AG10803 (cell line): ENCODE data around the gene PDE9A.

ENCODE experiments used
- DNase-seq: peaks from one replicate; pipeline ENCODE4 v3.0.0; 2010; ENCODE audit warnings: low read depth
- H3K4me3 ChIP-seq: 2 replicates; pipeline ENCODE4 v1.5.1; 2011; ENCODE audit warnings: mild to moderate bottlenecking, low read length, control low read depth
- TF ChIP-seq, protein P1 (sequence below): conservative IDR thresholded peaks from 2 replicates; pipeline ENCODE4 v1.5.1; 2011; ENCODE audit warnings: mild to moderate bottlenecking, low read length, control low read depth, inconsistent platforms

PDE9A gene

DNA sequence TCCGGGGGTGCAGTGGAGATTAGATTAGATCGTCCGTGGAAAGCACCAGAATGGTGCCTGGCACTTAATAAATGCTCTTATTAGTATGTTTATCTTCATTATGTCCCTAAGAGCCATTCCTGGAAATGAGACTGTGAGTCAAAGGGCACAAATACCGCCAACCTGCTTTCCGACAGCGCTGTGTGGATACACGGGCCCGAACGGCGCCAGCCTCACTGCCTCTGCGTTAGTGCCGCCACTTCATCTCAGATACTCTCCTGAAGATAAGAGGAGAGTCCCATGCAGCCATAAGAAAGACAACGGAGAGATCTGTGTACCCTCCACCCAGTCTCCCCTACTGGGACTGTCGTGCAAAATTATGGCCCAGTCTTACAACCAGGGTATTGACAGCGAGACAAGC lies 22.0 kb downstream of the PDE9A start:
- no peak for DNase-seq
- H3K4me3 ChIP-seq, result no peak overlapping the region
- TF ChIP-seq, protein P1, sequence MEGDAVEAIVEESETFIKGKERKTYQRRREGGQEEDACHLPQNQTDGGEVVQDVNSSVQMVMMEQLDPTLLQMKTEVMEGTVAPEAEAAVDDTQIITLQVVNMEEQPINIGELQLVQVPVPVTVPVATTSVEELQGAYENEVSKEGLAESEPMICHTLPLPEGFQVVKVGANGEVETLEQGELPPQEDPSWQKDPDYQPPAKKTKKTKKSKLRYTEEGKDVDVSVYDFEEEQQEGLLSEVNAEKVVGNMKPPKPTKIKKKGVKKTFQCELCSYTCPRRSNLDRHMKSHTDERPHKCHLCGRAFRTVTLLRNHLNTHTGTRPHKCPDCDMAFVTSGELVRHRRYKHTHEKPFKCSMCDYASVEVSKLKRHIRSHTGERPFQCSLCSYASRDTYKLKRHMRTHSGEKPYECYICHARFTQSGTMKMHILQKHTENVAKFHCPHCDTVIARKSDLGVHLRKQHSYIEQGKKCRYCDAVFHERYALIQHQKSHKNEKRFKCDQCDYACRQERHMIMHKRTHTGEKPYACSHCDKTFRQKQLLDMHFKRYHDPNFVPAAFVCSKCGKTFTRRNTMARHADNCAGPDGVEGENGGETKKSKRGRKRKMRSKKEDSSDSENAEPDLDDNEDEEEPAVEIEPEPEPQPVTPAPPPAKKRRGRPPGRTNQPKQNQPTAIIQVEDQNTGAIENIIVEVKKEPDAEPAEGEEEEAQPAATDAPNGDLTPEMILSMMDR, result no peak

DNA sequence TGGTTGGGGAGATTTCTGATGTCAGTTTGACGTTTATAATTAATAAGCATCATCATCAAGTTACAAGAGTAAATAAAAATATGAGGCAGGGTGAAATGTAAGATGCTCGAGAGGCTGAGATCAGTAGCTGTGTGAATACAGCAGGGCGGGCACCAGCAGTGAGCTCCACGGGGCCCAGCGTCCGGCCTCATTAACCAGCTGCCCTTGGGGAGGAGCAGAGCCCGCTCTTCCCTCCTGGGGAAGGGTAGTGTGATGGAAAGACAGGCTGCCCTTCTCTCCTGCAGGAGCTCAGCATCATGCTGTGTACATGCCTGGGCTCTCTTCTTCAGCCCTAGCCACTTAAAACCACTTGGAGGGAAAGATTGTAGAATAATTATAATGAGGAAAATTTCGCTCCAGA lies 23.4 kb downstream of the PDE9A start:
- DNase-seq, result no peak
- TF ChIP-seq, protein P1, result no peak
- H3K4me3 ChIP-seq, result no peak overlapping the region

DNA sequence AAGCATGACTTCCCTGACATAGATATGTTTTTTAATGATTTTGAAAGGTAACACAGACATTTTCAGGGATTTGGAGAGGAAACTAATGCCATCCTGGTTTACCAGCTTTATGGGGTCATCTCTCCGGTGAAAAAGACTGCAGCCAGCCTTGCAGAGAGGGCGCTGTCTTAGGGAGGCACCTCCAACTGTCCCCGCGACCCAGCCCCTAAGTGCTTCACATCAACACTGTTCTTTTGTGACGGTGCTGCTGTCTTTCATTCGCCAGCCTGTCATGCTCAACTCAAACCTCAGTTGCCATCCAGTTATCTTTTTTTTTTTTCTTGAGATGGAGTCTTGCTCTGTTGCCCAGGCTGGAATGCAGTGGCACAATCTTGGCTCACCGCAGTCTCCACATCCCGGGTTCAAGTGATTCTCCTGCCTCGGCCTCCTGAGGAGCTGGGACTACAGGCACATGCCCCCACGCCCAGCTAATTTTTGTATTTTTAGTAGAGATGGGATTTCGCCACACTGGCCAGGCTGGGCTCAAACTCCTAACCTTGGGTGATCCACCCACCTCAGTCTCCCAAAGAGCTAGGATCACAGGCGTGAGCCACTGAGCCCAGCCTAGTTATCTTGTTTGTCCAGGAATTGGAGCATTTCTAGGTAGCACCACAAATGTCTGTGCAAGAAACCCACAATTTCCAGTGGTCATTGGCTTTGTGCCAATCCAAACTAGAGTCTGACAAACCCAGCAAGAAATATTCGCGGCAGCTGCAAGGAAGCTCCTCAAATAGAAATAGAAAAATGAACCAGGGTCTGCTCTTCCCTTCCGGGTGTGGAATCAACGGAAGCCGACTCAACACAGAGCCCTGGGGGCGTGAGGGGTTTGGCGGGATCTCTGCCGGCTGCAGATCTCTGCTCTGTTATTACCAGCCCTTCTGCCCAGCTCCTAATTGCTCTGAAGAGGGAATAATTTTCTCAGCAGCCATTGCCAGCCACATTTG lies 24.2 kb downstream of the PDE9A start:
- H3K4me3 ChIP-seq, result no peak overlapping the region
- TF ChIP-seq, protein P1, result no peak
- no peak for DNase-seq

DNA sequence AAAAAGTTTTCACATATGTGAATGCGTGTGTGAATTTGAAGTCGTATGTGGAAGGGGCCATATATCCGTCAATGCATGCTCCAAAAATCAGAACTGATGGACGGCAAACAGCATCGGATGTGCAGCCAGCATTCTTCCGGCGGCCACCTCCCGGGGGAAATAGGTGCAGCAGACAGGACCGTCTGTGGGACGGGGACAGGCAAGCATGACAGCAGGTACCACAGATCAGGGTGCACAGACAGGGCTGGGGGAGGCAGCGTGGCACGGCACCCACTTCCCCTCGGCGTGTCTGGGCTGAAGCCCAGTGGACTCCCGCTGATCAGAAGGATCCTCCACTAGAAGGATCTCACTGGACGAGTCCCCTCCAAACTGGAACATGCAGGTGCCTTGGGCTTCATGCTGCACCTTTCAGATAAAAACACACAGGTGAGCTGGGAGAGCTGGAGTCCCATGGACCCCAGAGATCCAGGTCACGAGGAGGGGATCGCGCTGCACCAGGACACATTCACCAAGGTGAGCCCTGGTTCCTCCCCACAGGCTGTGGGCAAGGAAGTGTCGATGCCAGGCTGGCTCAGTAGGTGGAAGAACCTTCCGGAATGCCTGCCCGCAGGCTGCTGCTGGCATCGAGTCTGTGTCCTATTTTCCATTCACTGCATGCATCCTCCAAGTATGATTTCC lies 25.3 kb downstream of the PDE9A start:
- no peak overlapping the region for H3K4me3 ChIP-seq
- no peak for DNase-seq
- TF ChIP-seq, protein P1, result no peak

DNA sequence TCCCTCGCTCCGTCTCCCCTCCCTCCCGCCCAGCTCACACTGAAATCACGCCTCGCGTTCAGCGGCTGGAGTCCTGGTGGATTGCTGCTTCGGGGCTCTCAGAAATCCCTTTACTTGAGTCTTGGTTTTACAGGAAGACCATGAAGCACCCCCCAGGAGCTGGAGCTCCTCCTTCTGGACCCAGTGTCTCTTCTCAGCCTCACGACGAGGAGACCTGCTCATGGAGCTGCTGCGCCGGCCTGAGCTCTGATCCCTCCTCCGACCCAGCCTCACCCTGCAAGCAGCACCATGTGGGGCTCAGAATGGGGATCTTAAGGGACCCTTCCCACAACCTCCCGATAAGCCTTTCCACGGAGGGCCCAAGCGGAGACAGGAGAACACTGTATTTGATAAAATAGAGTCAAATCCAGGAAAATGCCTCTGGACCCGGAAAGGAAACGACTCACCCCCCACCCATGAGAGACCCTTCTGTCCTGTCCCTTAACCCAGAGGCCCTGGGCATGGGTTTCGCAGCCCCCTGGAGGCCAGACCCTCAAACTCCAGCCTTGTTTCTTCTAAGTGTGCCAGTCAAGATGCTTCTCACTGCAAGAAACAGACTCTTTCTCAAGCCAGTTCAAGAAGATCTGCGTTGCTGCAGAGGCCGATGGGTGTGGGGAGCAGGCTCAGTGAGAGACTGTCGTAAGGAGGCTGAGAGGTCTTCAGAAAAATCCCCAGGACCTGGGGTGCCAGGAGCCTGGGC lies 26.1 kb downstream of the PDE9A start:
- TF ChIP-seq, protein P1, result no peak

DNA sequence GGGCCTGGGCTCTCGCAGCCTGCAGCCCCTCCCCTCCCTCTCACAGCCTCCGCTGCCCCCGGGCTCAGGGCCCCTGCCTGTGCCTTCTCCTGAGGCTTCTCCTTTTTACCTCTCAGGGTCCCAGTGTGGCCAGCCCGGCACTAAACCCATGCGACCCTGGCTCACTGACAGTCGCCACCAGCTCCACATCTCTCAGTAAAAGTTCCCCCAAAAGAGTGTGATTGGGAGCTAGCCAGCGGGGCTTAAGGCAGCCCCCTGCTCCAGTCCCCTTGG lies 26.6 kb downstream of the PDE9A start:
- TF ChIP-seq, protein P1, result no peak
- no peak for DNase-seq
- no peak overlapping the region for H3K4me3 ChIP-seq

More for the DNA sequence above, 26.1 kb downstream of the PDE9A start:
- DNase-seq, result no peak
- H3K4me3 ChIP-seq, result no peak overlapping the region
